Measurements from ENCODE around the gene CTIF.

GRCh38 chr18:48622911-48623431 lies 84.1 kb downstream of the CTIF start:
- TF ChIP-seq RAD21 (IDR thresholded peaks at IDR 0.05; ENCODE audit: low read depth) (no peak), FOXM1 (IDR thresholded peaks at IDR 0.05; ENCODE audit: borderline replicate concordance, low read depth) (peak; percentile 52; the same call in 1 of the 2 replicates), REST (IDR thresholded peaks at IDR 0.05; ENCODE audit: low read depth) (no peak), USF1 (IDR thresholded peaks at IDR 0.05) (no peak), EP300 (IDR thresholded peaks at IDR 0.05; ENCODE audit: borderline replicate concordance) (peak; percentile 91), TAF1 (IDR thresholded peaks at IDR 0.05; ENCODE audit: low read depth) (0 out of 2 replicates have a peak, but pooled peaks have one; percentile 27), YY1 (IDR thresholded peaks at IDR 0.05; ENCODE audit: low read depth) (no peak), ZBTB7A (IDR thresholded peaks at IDR 0.05; ENCODE audit: low read depth) (no peak), CREB1 (IDR thresholded peaks at IDR 0.05; ENCODE audit: low read depth) (0 out of 2 replicates have a peak, but pooled peaks have one; percentile 37), EGR1 (IDR thresholded peaks at IDR 0.05) (no peak), CEBPB (IDR thresholded peaks at IDR 0.05) (0 out of 2 replicates have a peak, but pooled peaks have one; percentile 6), TEAD4 (IDR thresholded peaks at IDR 0.05) (peak; percentile 84), MAX (IDR thresholded peaks at IDR 0.05) (peak; percentile 54)
